ENCODE results near the gene SLC13A1.

SLC13A1 gene

GRCh38 chr7:123131556-123131955, 68.2 kb downstream of the SLC13A1 start (continued):
- TF ChIP-seq ZSCAN18 (tag by site-specific recombination; IDR thresholded peaks at IDR 0.05) (no peak), ZNF660 (tag by site-specific recombination; IDR thresholded peaks at IDR 0.05) (no peak), ZNF629 (tag by site-specific recombination; IDR thresholded peaks at IDR 0.05) (no peak), ZBTB11 (tag by site-specific recombination; conservative IDR thresholded peaks at IDR 0.05; ENCODE audit: low read depth) (no peak), ZNF433 (tag by site-specific recombination; IDR thresholded peaks at IDR 0.05; ENCODE audit: low read depth) (no peak), ZBTB26 (tag by site-specific recombination; optimal IDR thresholded peaks at IDR 0.05) (no peak), ZNF488 (tag by site-specific recombination; IDR thresholded peaks at IDR 0.05) (no peak), ZNF311 (tag by site-specific recombination; IDR thresholded peaks at IDR 0.05; ENCODE audit: borderline replicate concordance) (no peak), ZNF112 (tag by site-specific recombination; IDR thresholded peaks at IDR 0.05) (no peak), KLF9 (tag by site-specific recombination; IDR thresholded peaks at IDR 0.05; ENCODE audit: low read depth) (no peak), ZNF645 (tag by site-specific recombination; IDR thresholded peaks at IDR 0.05) (no peak)

- no peaks in the 10 kb centered on the region for H3K36me3 ChIP-seq (ENCODE audit: control insufficient read depth in 2 of 2, insufficient read depth in 1 of 2, low read length in 2 of 2)
- H3K9me3 ChIP-seq (ENCODE audit: control insufficient read depth, insufficient read depth, low read depth, low read length) = no peaks in the 10 kb centered on the region
- ChIA-PET POLR2A (no interaction called here), CTCF (interaction anchor here (0.7 to 1.1 kb wide), 2 partner anchors 27 to 345 kb away, joined by 3 read pairs; no protein-coding TSS in a partner anchor)
- no peak overlapping the region for H3K4me3 ChIP-seq (ENCODE audit: low read depth, low read length)
- H3K27ac ChIP-seq (ENCODE audit: extremely low read depth, low read depth, low read length) = no peak overlapping the region
- TF ChIP-seq ZNF2 (tag by site-specific recombination; IDR thresholded peaks at IDR 0.05) (no peak), YY1 (tag by site-specific recombination; IDR thresholded peaks at IDR 0.05) (no peak), ZNF654 (tag by site-specific recombination; IDR thresholded peaks at IDR 0.05; ENCODE audit: low read depth) (no peak), HOXC10 (CRISPR knock-in tag; IDR thresholded peaks at IDR 0.05) (no peak), ZNF521 (tag by site-specific recombination; IDR thresholded peaks at IDR 0.05) (no peak), ZNF214 (tag by site-specific recombination; IDR thresholded peaks at IDR 0.05; ENCODE audit: borderline replicate concordance) (no peak), ZNF621 (tag by site-specific recombination; IDR thresholded peaks at IDR 0.05) (no peak), ZBTB6 (tag by site-specific recombination; IDR thresholded peaks at IDR 0.05) (no peak), ZNF37A (tag by site-specific recombination; IDR thresholded peaks at IDR 0.05) (no peak), CTCF (tag by site-specific recombination; IDR thresholded peaks at IDR 0.05) (no peak)
- no peaks in the 10 kb centered on the region for H3K4me1 ChIP-seq (ENCODE audit: control insufficient read depth, insufficient read depth, low read length)
These were observed 68.6 kb downstream of the SLC13A1 start for GRCh38 chr7:123131140-123131539.
